ENCODE data around the gene RBM26. TPM values are rescaled to one million over a fixed set of nuclear protein-coding genes. Genes with fewer than 3 reads are reported as not detected.

RBM26 gene
- total RNA-seq, 1 donor from 2014 or later: 28.8 TPM

GRCh38 chr13:79392882-79393563 is 13.0 kb downstream of the RBM26 start:
- no peak for DNase-seq (ENCODE audit: low spot score)
- intact Hi-C loops (cut with DNase I): no loop called here

GRCh38 chr13:79389026-79389425 is 17.0 kb downstream of the RBM26 start:
- intact Hi-C loops (cut with DNase I): no loop called here
- no peak for DNase-seq (ENCODE audit: low spot score)

GRCh38 chr13:79387853-79388252 is 18.2 kb downstream of the RBM26 start:
- DNase-seq (ENCODE audit: low spot score): no peak
- intact Hi-C loops (cut with DNase I): no loop called here

GRCh38 chr13:79386125-79386826 is 19.8 kb downstream of the RBM26 start:
- no peak for DNase-seq (ENCODE audit: low spot score)
- intact Hi-C loops (cut with DNase I): no loop called here

GRCh38 chr13:79385694-79386093 is 20.4 kb downstream of the RBM26 start:
- intact Hi-C loops (cut with DNase I): no loop called here
- no peak for DNase-seq (ENCODE audit: low spot score)

GRCh38 chr13:79384022-79384610 is 21.9 kb downstream of the RBM26 start:
- intact Hi-C loops (cut with DNase I): no loop called here
- no peak for DNase-seq (ENCODE audit: low spot score)

GRCh38 chr13:79382545-79383275 is 23.3 kb downstream of the RBM26 start:
- DNase-seq (ENCODE audit: low spot score): no peak
- intact Hi-C loops (cut with DNase I): no loop called here

GRCh38 chr13:79380997-79381396 is 25.1 kb downstream of the RBM26 start:
- intact Hi-C loops (cut with DNase I): no loop called here
- no peak for DNase-seq (ENCODE audit: low spot score)

- intact Hi-C loops (cut with DNase I): no loop called here
- DNase-seq (ENCODE audit: low spot score): no peak
Observed at GRCh38 chr13:79379274-79379673, 26.8 kb downstream of the RBM26 start.

- intact Hi-C loops (cut with DNase I): no loop called here
- no peak for DNase-seq (ENCODE audit: low spot score)
Observed at GRCh38 chr13:79376843-79377242, 29.2 kb downstream of the RBM26 start.

- intact Hi-C loops (cut with DNase I): no loop called here
- no peak for DNase-seq (ENCODE audit: low spot score)
Observed at GRCh38 chr13:79374578-79374977, 31.5 kb downstream of the RBM26 start.

- DNase-seq (ENCODE audit: low spot score): no peak
- intact Hi-C loops (cut with DNase I): no loop called here
Observed at GRCh38 chr13:79373916-79374315, 32.1 kb downstream of the RBM26 start.

GRCh38 chr13:79369226-79369625 is 36.8 kb downstream of the RBM26 start:
- intact Hi-C loops (cut with DNase I): no loop called here
- DNase-seq (ENCODE audit: low spot score): no peak

- DNase-seq (ENCODE audit: low spot score): no peak
- intact Hi-C loops (cut with DNase I): no loop called here
Observed at GRCh38 chr13:79365981-79366380, 40.1 kb downstream of the RBM26 start.

- intact Hi-C loops (cut with DNase I): no loop called here
- no peak for DNase-seq (ENCODE audit: low spot score)
Observed at GRCh38 chr13:79361299-79361698, 44.8 kb downstream of the RBM26 start.

GRCh38 chr13:79360095-79360494 is 46.0 kb downstream of the RBM26 start:
- DNase-seq (ENCODE audit: low spot score): no peak
- intact Hi-C loops (cut with DNase I): no loop called here

- intact Hi-C loops (cut with DNase I): no loop called here
- DNase-seq (ENCODE audit: low spot score): no peak
Observed at GRCh38 chr13:79359064-79359463, 47.0 kb downstream of the RBM26 start.

GRCh38 chr13:79354285-79354684 is 51.8 kb downstream of the RBM26 start:
- intact Hi-C loops (cut with DNase I): no loop called here
- no peak for DNase-seq (ENCODE audit: low spot score)

- DNase-seq (ENCODE audit: low spot score): no peak
- intact Hi-C loops (cut with DNase I): no loop called here
Observed at GRCh38 chr13:79353693-79354092, 52.4 kb downstream of the RBM26 start.

- intact Hi-C loops (cut with DNase I): no loop called here
- DNase-seq (ENCODE audit: low spot score): no peak
Observed at GRCh38 chr13:79352107-79352506, 53.9 kb downstream of the RBM26 start.

Data from cardiac septum (tissue), 1 donor.